Lung (tissue), 12 donors: Measurements from ENCODE around the gene HS3ST2. TPM values are rescaled to one million over a fixed set of nuclear protein-coding genes. Genes with fewer than 3 reads are reported as not detected.

ENCODE experiments used
- ATAC-seq: fragments of 200-7000 bp; cut with Tn5 transposase; one replicate; pipeline ENCODE4 v1.9.1; 2020; ENCODE audit warnings: moderate number of reproducible peaks; ENCODE audit not compliant: insufficient read depth, low FRiP score
- DNase-seq, 3 donors: peaks; one replicate each; pipeline ENCODE4 v3.0.0-alpha.2; 2013 to 2017
- H3K27ac ChIP-seq, 2 donors: one replicate each; pipeline ENCODE4 v1.5.1; 2013; ENCODE audit warnings: mild to moderate bottlenecking in 2 of 2, moderate library complexity in 2 of 2, control low read depth in 1 of 2, inconsistent platforms in 1 of 2, low read depth in 1 of 2, low read length in 1 of 2
- H3K27me3 ChIP-seq, 3 donors: one replicate each; pipeline ENCODE4 v1.5.1; 2013; ENCODE audit warnings: low read length in 2 of 3; ENCODE audit not compliant: control insufficient read depth in 3 of 3, insufficient read depth in 3 of 3
- H3K36me3 ChIP-seq, 4 donors: one replicate each; pipeline ENCODE4 v1.5.1; 2013; ENCODE audit warnings: low read length in 4 of 4, mild to moderate bottlenecking in 1 of 4, moderate library complexity in 1 of 4; ENCODE audit not compliant: control insufficient read depth in 4 of 4, insufficient read depth in 4 of 4
- H3K4me1 ChIP-seq, 5 donors: one replicate each; pipeline ENCODE4 v1.5.1; 2013; ENCODE audit warnings: low read length in 5 of 5, mild to moderate bottlenecking in 2 of 5, moderate library complexity in 1 of 5; ENCODE audit not compliant: control insufficient read depth in 5 of 5, insufficient read depth in 5 of 5
- H3K4me3 ChIP-seq: one replicate; pipeline ENCODE4 v1.5.1; 2013; ENCODE audit warnings: mild to moderate bottlenecking, control low read depth, moderate library complexity
- H3K9ac ChIP-seq, 2 donors: one replicate each; pipeline ENCODE4 v1.5.1; 2013; ENCODE audit warnings: low read length in 2 of 2, control low read depth in 1 of 2; ENCODE audit not compliant: insufficient read depth in 1 of 2
- H3K9me3 ChIP-seq, 4 donors: one replicate each; pipeline ENCODE4 v1.5.1; 2013; ENCODE audit warnings: low read length in 3 of 4, mild to moderate bottlenecking in 1 of 4, moderate library complexity in 1 of 4; ENCODE audit not compliant: control insufficient read depth in 4 of 4, insufficient read depth in 3 of 4
- CTCF ChIP-seq: IDR thresholded peaks from 2 replicates; pipeline ENCODE4 v1.5.1; 2012; ENCODE audit warnings: mild to moderate bottlenecking; ENCODE audit errors: control extremely low read depth, extremely low read depth
- WGBS, 2 donors: extraction: QIAGEN DNeasy Blood & Tissue Kit; methylation state at CpG; one replicate each; pipeline ENCODE4 v1.1.7; 2013; 5-methylcytosine and 5-hydroxymethylcytosine counted together
- polyA plus RNA-seq, 2 donors: library from polyadenylated mRNA; stranded (reverse); fragments of 200-250 nt; gene quantifications; one replicate each; pipeline ENCODE4 v1.2.1, GENCODE V29; 2013
- total RNA-seq, 2 donors: library from RNA; depleted of rRNA in 1 of 2; stranded (reverse); fragments of >200 nt in 1 of 2; gene quantifications; one replicate each; pipeline ENCODE4 v1.2.1, GENCODE V29; 2014 to 2021
- donor health status: control.
- donor health status: control.
- donor health status: Bipolar disorder and iron deficiency.
- donor health status: healthy.
- donor health status: DM: yes; HTN: yes; CAD: no.

The HS3ST2 gene
- total and polyA plus RNA-seq, 4 donors = 0.31 to 5.6 (median 1.3) TPM

GRCh38 chr16:22927306-22927705 is 113.3 kb downstream of the HS3ST2 start:
- Histone ChIP-seq H3K4me3 (no peak overlapping the region), H3K9ac (no peak overlapping the region), H3K9me3 (peaks cover 0 to 2% (median 0%) of the 10 kb centered on the region in 4 donors), H3K36me3 (no peaks in the 10 kb centered on the region), H3K27me3 (no peaks in the 10 kb centered on the region), H3K4me1 (no peaks in the 10 kb centered on the region), H3K27ac (no peak overlapping the region)
- ATAC-seq (no peak), DNase-seq (no peak)
- TF ChIP-seq CTCF = no peak
- 46 to 63% methylated on average over 3 of the region's 3 CpGs for WGBS, 2 donors

GRCh38 chr16:22928882-22929435 is 115.0 kb downstream of the HS3ST2 start:
- Histone ChIP-seq H3K27ac (no peak overlapping the region), H3K4me1 (no peaks in the 10 kb centered on the region), H3K4me3 (no peak overlapping the region), H3K27me3 (peaks cover 0 to 7% (median 0%) of the 10 kb centered on the region in 3 donors), H3K36me3 (no peaks in the 10 kb centered on the region), H3K9me3 (no peaks in the 10 kb centered on the region), H3K9ac (no peak overlapping the region)
- DNase-seq = no peak
- 40 to 50% methylated on average over 5 of the region's 5 CpGs for WGBS, 2 donors
- no peak for ATAC-seq
- TF ChIP-seq CTCF = no peak

- TF ChIP-seq CTCF = no peak
- H3K4me1 ChIP-seq = no peaks in the 10 kb centered on the region
- 70 to 81% methylated on average over 3 of the region's 3 CpGs for WGBS, 2 donors
- no peak overlapping the region for H3K9ac ChIP-seq
- no peak overlapping the region for H3K4me3 ChIP-seq
- peaks cover 0 to 8% (median 0%) of the 10 kb centered on the region in 3 donors for H3K27me3 ChIP-seq
- no peak overlapping the region for H3K27ac ChIP-seq
- ATAC-seq = no peak
- H3K9me3 ChIP-seq = no peaks in the 10 kb centered on the region
- no peaks in the 10 kb centered on the region for H3K36me3 ChIP-seq
- DNase-seq = no peak
Observed at GRCh38 chr16:22929461-22929860, 115.5 kb downstream of the HS3ST2 start.
